Kidney epithelial cell (primary cell): ENCODE data around the gene THPO. TPM values are rescaled to one million over a fixed set of nuclear protein-coding genes. Genes with fewer than 3 reads are reported as not detected.
A peak's percentile ranks its signal among the peaks of the same experiment; 100 is the strongest.
"Not testable (repeated sequence)": the region's sequence is repeated elsewhere in the genome, so short reads cannot be mapped to it uniquely, and the experiment has no call there.

Experiments used
- DNase-seq: peaks from one replicate; pipeline ENCODE4 v3.0.0-alpha.2; 2010; ENCODE audit warnings: low read depth
- H3K27me3 ChIP-seq: 2 replicates; pipeline ENCODE4 v1.6.0; 2011; ENCODE audit warnings: low read length; ENCODE audit not compliant: control insufficient read depth, insufficient read depth
- H3K36me3 ChIP-seq: 2 replicates; pipeline ENCODE4 v1.5.1; 2011; ENCODE audit warnings: low read length; ENCODE audit not compliant: control insufficient read depth, insufficient read depth
- H3K4me3 ChIP-seq: 2 replicates; pipeline ENCODE4 v1.5.1; 2011; ENCODE audit warnings: low read depth, mild to moderate bottlenecking, control low read depth, low read length
- CTCF ChIP-seq: IDR thresholded peaks from 2 replicates; pipeline ENCODE4 v1.5.1; 2011; ENCODE audit warnings: mild to moderate bottlenecking, moderate library complexity, low read length, control low read depth, inconsistent platforms; ENCODE audit not compliant: insufficient read depth, poor library complexity, severe bottlenecking
- total RNA-seq: library from RNA; depleted of rRNA; stranded (reverse); fragments of >200 nt; gene quantifications from 2 replicates; pipeline ENCODE4 v1.2.3, GENCODE V29; 2015

THPO gene
- total RNA-seq, 1 donor from 2014 or later, result 0.25 TPM

GRCh38 chr3:184346480-184347190 is 31.4 kb downstream of the THPO start:
- Histone ChIP-seq H3K4me3 (no peak overlapping the region), H3K36me3 (peaks cover 2% of the 10 kb centered on the region), H3K27me3 (no peaks in the 10 kb centered on the region)
- no peak for TF ChIP-seq CTCF
- no peak for DNase-seq

GRCh38 chr3:184345317-184346144 is 32.5 kb downstream of the THPO start:
- Histone ChIP-seq H3K27me3 (no peaks in the 10 kb centered on the region), H3K36me3 (peaks cover 2% of the 10 kb centered on the region), H3K4me3 (no peak overlapping the region)
- TF ChIP-seq CTCF, result peak; percentile 56
- peak; percentile 75 for DNase-seq

GRCh38 chr3:184344579-184345316 is 33.3 kb downstream of the THPO start:
- no peak for TF ChIP-seq CTCF
- H3K4me3 ChIP-seq, result no peak overlapping the region
- peaks cover 2% of the 10 kb centered on the region for H3K36me3 ChIP-seq
- DNase-seq, result no peak
- H3K27me3 ChIP-seq, result no peaks in the 10 kb centered on the region

- Histone ChIP-seq H3K27me3 (no peaks in the 10 kb centered on the region), H3K4me3 (no peak overlapping the region), H3K36me3 (peaks cover 2% of the 10 kb centered on the region)
- DNase-seq, result no peak
- TF ChIP-seq CTCF, result no peak
These were observed 34.7 kb downstream of the THPO start for GRCh38 chr3:184343200-184343876.

- H3K4me3 ChIP-seq, result no peak overlapping the region
- H3K27me3 ChIP-seq, result no peaks in the 10 kb centered on the region
- H3K36me3 ChIP-seq, result peaks cover 2% of the 10 kb centered on the region
- no peak for TF ChIP-seq CTCF
- no peak for DNase-seq
These were observed 36.1 kb downstream of the THPO start for GRCh38 chr3:184341925-184342324.

GRCh38 chr3:184339451-184340135 is 38.4 kb downstream of the THPO start:
- H3K4me3 ChIP-seq, result not testable (repeated sequence)

More at GRCh38 chr3:184339451-184340135, 38.4 kb downstream of the THPO start:
- not testable (repeated sequence) for H3K27me3 ChIP-seq, DNase-seq, H3K36me3 ChIP-seq
